LNCAP (cell line): ENCODE measurements around the gene FOXN3.

Experiments used
- CTCF ChIP-seq: fragments of 450-650 bp; IDR thresholded peaks from 2 replicates; pipeline ENCODE4 v1.5.1; 2017; ENCODE audit warnings: mild to moderate bottlenecking

FOXN3 gene

DNA sequence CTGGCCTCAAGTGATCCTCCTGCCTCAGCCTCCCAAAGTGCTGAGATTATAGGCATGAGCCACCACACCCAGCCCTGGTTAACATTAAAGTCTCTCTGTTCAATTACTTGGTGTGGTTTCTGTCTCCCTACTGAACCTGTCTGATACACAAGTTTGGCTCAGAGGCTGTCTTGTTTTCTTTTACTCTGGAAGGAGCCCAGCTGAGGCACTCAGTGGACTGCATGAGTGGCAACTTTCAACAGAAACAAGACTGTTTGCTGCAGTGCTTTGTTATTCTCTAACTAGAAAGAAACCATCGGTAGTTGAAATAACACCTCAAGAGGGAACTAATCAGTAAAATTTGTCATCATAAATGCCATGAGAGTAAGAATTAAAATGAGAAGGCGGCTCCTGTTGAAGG lies 238.7 kb downstream of the FOXN3 start:
- TF ChIP-seq CTCF = no peak

DNA sequence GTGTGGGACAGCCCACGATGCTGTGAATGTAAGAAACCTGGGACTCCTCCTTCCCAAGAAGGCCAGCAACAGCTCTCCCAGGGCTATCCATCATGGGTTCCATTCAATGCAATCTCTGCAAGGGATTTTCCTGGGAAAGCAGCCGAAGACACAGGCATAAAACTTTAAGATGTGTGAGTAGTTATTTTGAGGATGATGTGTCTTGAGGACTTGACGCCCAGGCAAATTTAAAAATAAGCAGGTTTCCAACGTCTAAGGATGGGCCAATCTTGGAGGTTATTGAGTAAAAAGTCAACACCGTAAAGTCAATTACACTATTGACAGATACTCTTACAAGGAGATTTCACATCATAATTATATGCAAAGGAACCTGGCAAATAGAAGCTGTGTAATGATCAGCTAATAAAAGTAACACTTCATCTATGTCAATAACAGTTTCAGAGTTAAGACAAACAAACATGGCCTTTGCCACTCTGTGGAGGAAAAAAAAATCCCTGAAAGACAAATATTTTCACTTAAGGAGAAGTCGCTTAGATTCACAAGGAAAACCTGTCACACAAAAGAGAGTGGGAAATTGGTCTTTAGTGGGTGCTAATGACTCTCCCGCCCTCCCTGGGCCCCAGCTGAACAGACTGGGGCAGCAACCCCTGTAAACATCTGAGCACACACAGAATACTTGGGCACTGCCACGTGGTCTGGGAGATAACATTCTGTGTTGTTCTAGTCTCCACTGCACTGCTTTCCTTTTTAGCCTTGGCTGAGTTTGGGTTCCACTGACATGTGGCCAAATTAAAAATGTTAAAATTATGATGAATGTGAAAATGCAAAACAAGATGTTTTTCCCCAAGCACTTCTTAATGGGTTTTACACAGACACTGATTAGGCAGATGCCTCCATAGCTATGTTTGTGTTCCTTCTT lies 240.9 kb downstream of the FOXN3 start:
- TF ChIP-seq CTCF = no peak

GRCh38 chr14:89171628-89172027 lies 245.4 kb downstream of the FOXN3 start:
- no peak for TF ChIP-seq CTCF

DNA sequence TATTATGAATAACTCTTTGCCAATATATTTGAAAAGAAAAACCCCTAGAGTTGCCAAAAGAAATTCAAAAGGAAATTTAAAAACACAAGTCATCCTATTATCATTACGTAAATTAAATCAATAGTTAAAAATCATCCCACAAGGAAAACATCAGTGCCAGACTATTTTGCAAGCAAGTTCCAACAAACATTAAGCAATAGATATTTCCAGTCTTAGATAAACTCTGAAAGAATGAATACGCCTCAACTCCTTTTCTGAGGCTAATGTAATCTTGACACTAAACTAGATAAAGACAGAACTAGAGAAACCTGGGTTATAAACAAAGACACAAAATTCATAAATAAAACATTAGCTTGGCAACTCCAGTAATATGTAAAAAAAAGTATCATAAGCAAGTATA lies 245.9 kb downstream of the FOXN3 start:
- no peak for TF ChIP-seq CTCF

DNA sequence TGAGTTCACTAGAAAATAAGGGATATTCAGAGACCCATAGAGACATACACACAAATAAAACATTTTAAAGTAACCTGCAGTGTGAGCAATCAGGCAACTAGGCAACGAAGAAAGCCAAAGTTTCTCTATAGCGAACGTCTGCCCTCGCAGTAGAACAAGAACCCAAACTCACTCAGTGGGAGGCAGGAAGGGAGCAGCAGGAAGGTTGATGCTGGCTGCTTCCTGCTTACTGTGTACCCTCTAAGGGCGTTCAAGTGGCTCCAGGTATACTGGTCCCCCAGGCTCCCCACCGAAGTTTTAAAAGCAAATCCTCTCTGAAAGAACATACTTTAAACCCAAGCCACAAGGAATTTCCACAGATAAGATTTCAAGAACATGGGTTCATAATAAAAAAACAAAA lies 249.3 kb downstream of the FOXN3 start:
- no peak for TF ChIP-seq CTCF

- TF ChIP-seq CTCF = no peak
These were observed 250.4 kb downstream of the FOXN3 start for GRCh38 chr14:89166633-89167032.

- TF ChIP-seq CTCF = no peak
These were observed 251.5 kb downstream of the FOXN3 start for GRCh38 chr14:89165189-89166181.
